GM13977 (cell line): Measurements from ENCODE around the gene NKRF.

Experiments
- DNase-seq: peaks from one replicate; pipeline ENCODE4 v3.0.0; 2012; ENCODE audit warnings: low spot score
- in situ Hi-C: fragments of 300-500 bp; cut with MboI; formaldehyde crosslinking; loops from one replicate; pipeline ENCODE4 v1.12.0; 2022; ENCODE audit warnings: low sequenced_read_pairs, low pct_unique_long_range_greater_than_20kb, mixed read lengths, inconsistent platforms; ENCODE audit not compliant: unreplicated experiment
- TF ChIP-seq, protein P1 (sequence below): IDR thresholded peaks from 2 replicates; pipeline ENCODE4 v1.5.1; 2012; ENCODE audit warnings: mild to moderate bottlenecking, control low read depth; ENCODE audit not compliant: insufficient read depth; ENCODE audit errors: extremely low read depth, missing control alignments

The NKRF gene

DNA sequence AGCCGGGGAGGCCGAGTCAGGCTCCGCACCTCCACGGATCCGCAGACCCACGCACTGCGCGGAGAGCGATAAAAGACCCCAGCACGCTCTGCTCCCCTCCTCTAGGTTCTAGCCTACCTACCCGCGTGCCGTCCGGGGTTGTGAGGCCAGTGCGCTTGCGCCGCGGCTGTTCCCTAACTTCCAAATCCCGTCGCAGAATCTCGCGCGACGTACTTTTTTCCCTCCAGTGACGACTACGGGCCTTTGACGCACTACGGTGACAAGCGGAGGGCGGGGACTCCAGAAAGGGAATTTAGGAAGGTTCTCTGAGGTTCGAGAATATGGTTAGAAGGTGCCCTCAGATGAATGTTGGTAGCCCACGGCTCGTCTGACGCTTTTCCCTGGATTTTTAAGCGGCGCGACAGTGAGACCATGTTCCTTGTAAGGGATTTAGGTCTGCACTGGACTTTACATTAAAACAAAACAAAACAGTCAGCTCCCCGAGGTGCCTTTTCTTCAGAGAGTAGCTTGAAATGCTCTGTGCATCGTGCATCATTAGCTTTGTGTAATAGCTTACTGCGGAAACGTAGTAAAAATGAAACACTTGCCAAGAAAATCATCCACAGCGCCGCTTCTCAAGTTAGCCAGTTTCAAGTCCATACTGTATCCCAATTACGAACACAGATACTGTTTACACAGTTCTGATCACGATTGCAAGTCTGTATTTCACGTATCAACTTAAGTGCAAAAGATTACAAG, at the start of gene NKRF:
TSS of gene NKRF (minus strand) at position 145 of the 738 bp plus-strand sequence.
- TF ChIP-seq, protein P1, sequence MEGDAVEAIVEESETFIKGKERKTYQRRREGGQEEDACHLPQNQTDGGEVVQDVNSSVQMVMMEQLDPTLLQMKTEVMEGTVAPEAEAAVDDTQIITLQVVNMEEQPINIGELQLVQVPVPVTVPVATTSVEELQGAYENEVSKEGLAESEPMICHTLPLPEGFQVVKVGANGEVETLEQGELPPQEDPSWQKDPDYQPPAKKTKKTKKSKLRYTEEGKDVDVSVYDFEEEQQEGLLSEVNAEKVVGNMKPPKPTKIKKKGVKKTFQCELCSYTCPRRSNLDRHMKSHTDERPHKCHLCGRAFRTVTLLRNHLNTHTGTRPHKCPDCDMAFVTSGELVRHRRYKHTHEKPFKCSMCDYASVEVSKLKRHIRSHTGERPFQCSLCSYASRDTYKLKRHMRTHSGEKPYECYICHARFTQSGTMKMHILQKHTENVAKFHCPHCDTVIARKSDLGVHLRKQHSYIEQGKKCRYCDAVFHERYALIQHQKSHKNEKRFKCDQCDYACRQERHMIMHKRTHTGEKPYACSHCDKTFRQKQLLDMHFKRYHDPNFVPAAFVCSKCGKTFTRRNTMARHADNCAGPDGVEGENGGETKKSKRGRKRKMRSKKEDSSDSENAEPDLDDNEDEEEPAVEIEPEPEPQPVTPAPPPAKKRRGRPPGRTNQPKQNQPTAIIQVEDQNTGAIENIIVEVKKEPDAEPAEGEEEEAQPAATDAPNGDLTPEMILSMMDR, result no peak
- peak; percentile 86 for DNase-seq
- in situ Hi-C loops, result no loop called here

DNA sequence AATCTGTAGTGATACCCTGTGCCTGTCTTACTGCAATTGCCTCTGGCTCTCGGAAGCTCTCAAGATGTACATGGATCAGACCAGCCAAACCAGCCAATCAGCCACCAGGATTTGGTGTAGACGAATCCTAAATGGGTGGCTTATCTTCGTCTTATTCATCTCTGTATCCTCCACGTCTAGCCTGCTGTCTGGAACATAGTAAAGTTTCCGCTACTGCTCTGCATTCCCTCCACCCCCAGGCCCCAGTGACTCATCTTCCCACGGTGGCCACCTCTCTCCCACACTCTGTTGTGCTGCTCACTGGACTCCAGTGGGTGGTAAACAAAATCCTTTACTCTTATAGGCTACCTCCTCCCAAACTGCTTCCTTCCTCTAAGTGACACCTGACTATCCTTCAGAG, 48.9 kb upstream of the NKRF start:
- no peak for DNase-seq
- TF ChIP-seq, protein P1, result no peak
- in situ Hi-C loops, result no loop called here

DNA sequence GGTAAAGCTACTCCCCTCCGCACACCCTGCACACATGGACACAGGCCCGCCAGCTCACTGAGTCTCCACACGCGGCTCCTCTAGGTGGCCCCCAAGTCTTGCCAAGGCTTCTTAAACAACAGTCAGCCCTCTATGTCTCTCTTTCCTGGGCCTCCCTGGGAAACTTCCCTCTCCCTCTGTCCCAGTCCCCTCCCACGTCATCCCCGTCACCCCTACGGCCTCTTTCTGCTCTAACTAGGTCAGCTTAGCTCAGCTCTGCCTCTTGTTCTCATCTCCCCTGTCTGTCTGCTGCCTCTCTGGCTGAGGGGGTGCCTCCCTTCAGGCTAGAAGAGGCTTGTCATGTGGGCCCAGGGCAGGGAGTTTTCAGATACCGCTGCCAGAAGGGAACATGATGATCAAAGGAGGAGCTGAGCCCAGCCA, 47.9 kb upstream of the NKRF start:
- TF ChIP-seq, protein P1, result no peak
- no peak for DNase-seq
- in situ Hi-C loops, result no loop called here

DNA sequence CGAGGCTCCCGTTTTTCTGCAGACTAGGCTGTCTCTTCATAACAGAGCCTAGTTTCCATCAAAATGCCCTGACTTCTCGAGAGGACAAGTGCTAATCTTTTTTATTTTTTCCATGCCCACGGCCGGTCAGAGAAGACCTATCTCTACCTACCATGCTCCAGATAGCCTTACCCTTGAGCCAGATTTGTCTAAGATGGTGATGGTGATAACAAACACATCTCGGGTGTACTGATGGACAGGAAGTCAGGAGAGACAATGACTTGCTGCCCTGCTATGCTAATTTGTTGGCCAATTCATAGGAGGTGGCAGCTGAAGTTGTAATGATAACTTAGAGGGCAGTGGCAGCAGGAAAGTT, 42.2 kb upstream of the NKRF start:
- DNase-seq, result no peak
- in situ Hi-C loops, result no loop called here
- TF ChIP-seq, protein P1, result no peak

DNA sequence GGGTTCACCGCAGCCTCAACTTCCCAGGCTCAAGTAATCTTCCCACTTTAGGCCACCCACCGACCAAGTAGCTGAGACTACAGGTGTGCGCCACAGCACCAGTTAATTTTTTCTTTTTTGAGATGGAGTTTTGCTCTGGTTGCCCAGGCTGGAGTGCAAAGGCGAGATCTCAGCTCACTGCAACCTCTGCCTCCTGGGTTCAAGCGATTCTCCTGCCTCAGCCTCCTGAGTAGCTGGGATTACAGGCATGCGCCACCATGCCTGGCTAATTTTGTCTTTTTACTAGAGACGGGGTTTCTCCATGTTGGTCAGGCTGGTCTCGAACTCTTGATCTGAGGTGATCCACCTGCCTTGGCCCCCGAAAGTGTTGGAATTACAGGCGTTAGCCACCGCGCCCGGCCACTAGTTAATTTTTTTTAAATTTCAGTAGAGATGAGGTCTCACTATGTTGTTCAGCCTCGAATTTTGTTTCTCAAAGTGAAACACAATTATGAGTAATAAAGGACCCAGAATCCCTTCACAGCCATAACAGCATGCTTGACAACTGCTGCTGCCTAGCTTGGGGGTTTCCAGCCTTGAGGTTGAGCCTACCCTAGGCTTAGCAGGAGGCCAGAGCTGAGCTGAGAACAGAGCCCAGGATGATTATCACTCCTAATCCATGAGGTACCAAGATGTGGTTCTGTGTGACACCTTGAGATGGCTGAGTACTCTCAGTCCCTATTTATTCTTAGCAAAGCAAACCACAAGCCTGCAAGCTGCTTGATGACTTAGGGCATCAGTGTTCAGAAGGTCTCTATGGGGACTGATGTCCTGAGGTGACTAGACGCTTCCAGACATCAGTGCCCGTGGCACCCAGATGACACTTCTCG, 41.6 kb upstream of the NKRF start:
- peak; percentile 77 for DNase-seq
- in situ Hi-C loops, result no loop called here
- TF ChIP-seq, protein P1, result no peak

DNA sequence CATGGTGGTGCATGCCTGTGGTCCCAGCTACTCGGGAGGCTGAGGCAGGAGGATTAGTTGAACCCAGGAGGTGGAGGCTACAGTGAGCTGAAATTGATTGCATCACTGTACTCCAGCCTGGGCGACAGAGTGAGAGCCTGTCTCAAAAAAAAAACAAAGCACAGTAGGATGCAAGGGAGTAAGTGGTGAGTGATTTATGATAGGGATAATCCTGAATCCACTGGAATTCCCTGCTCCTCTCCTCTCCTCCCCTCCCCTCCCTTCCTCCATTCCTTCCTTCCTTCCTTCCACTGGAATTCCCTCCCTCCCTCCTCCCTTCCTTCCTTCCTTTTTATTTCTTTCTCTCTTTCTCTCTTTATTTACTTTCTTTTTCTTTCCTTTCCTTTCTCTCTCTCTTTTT, 40.9 kb upstream of the NKRF start:
- TF ChIP-seq, protein P1, result no peak
- in situ Hi-C loops, result no loop called here
- no peak for DNase-seq
